CD14-positive monocyte (primary cell): ENCODE results near the gene USP1. TPM values are rescaled to one million over a fixed set of nuclear protein-coding genes. Genes with fewer than 3 reads are reported as not detected.

Experiments
- DNase-seq, 3 donors: peaks; one replicate each; pipeline ENCODE4 v3.0.0-alpha.2; 2011 to 2022
- H2AFZ ChIP-seq: 2 replicates; pipeline ENCODE4 v1.6.0; 2012; ENCODE audit warnings: mild to moderate bottlenecking, low read depth, low read length, inconsistent platforms; ENCODE audit not compliant: insufficient read depth, poor library complexity, severe bottlenecking
- H3K27ac ChIP-seq, 2 donors: 1 replicate in 1 of 2; 2 replicates in 1 of 2; pipeline ENCODE4 v1.5.1; 2012 to 2013; ENCODE audit warnings: low read length in 2 of 2, control low read depth in 1 of 2, inconsistent platforms in 1 of 2, low read depth in 1 of 2, mild to moderate bottlenecking in 1 of 2
- H3K27me3 ChIP-seq, 2 donors: one replicate each; pipeline versions ENCODE4 v1.6.0 to v1.6.1; 2011 to 2013; ENCODE audit warnings: low read length in 2 of 2; ENCODE audit not compliant: control insufficient read depth in 2 of 2, insufficient read depth in 2 of 2
- H3K36me3 ChIP-seq, 2 donors: replicated peaks in 1 of 2; 1 replicate in 1 of 2; 2 replicates in 1 of 2; pipeline versions ENCODE4 v1.5.1 to v1.6.1; 2012 to 2013; ENCODE audit warnings: low read length in 2 of 2, control low read depth in 1 of 2, inconsistent platforms in 1 of 2, mild to moderate bottlenecking in 1 of 2; ENCODE audit not compliant: insufficient read depth in 2 of 2, control insufficient read depth in 1 of 2
- H3K4me1 ChIP-seq, 2 donors: 1 replicate in 1 of 2; 2 replicates in 1 of 2; pipeline versions ENCODE4 v1.5.1 to v1.6.1; 2012 to 2013; ENCODE audit warnings: low read length in 2 of 2, control low read depth in 1 of 2, inconsistent platforms in 1 of 2, mild to moderate bottlenecking in 1 of 2, moderate library complexity in 1 of 2; ENCODE audit not compliant: insufficient read depth in 2 of 2, control insufficient read depth in 1 of 2
- H3K4me2 ChIP-seq: replicated peaks from 2 replicates; pipeline ENCODE3; 2012; ENCODE audit warnings: low read length, moderate library complexity, mild to moderate bottlenecking; ENCODE audit not compliant: poor library complexity, severe bottlenecking; ENCODE audit errors: extremely low read depth
- H3K4me3 ChIP-seq, 3 experiments: fragments of 200-600 bp in 1 of 3; sonication (generic) in 1 of 3; replicated peaks in 1 of 3; 1 replicate in 2 of 3; 2 replicates in 1 of 3; pipeline ENCODE4 v1.5.1; 2011 to 2013; ENCODE audit warnings: low read length in 3 of 3, mild to moderate bottlenecking in 3 of 3, control low read depth in 2 of 3, low read depth in 2 of 3, inconsistent platforms in 1 of 3, moderate library complexity in 1 of 3
- H3K79me2 ChIP-seq: 2 replicates; pipeline ENCODE4 v1.6.0; 2012; ENCODE audit warnings: mild to moderate bottlenecking, control low read depth, inconsistent platforms, low read length, moderate library complexity; ENCODE audit not compliant: insufficient read depth
- H3K9ac ChIP-seq: 2 replicates; pipeline ENCODE4 v1.6.0; 2017; ENCODE audit warnings: low read length, mild to moderate bottlenecking; ENCODE audit not compliant: insufficient read depth, poor library complexity, severe bottlenecking
- H3K9me3 ChIP-seq, 2 donors: replicated peaks in 1 of 2; 1 replicate in 1 of 2; 2 replicates in 1 of 2; pipeline versions ENCODE4 v1.5.1 to v1.6.1; 2012 to 2013; ENCODE audit warnings: low read length in 2 of 2, control low read depth in 1 of 2; ENCODE audit not compliant: control insufficient read depth in 1 of 2, insufficient read depth in 1 of 2
- H4K20me1 ChIP-seq: 2 replicates; pipeline ENCODE4 v1.6.0; 2012; ENCODE audit warnings: mild to moderate bottlenecking, low read length, control low read depth, moderate library complexity; ENCODE audit not compliant: insufficient read depth
- H3K27ac Mint-ChIP-seq, 7 donors: one replicate each; pipeline ENCODE4 v1.8.0; 2020; ENCODE audit warnings: mild to moderate bottlenecking in 7 of 7, mixed read lengths in 7 of 7, moderate library complexity in 6 of 7, inconsistent platforms in 2 of 7
- H3K27me3 Mint-ChIP-seq, 3 donors: one replicate each; pipeline ENCODE4 v1.8.0; 2021 to 2022; ENCODE audit warnings: low read depth in 3 of 3, mild to moderate bottlenecking in 3 of 3, mixed read lengths in 3 of 3, moderate library complexity in 3 of 3, inconsistent platforms in 1 of 3
- H3K36me3 Mint-ChIP-seq, 2 donors: one replicate each; pipeline ENCODE4 v1.8.0; 2020; ENCODE audit warnings: mixed read lengths in 2 of 2, inconsistent platforms in 1 of 2, mild to moderate bottlenecking in 1 of 2
- H3K4me1 Mint-ChIP-seq: one replicate; pipeline ENCODE4 v1.8.0; 2020; ENCODE audit warnings: mild to moderate bottlenecking, mixed read lengths
- H3K4me3 Mint-ChIP-seq, 2 donors: one replicate each; pipeline ENCODE4 v1.8.0; 2020; ENCODE audit warnings: mild to moderate bottlenecking in 2 of 2, mixed read lengths in 2 of 2, moderate library complexity in 1 of 2
- H3K9me3 Mint-ChIP-seq, 7 donors: one replicate each; pipeline ENCODE4 v1.8.0; 2020 to 2022; ENCODE audit warnings: mixed read lengths in 7 of 7, mild to moderate bottlenecking in 6 of 7, moderate library complexity in 6 of 7, inconsistent platforms in 2 of 7
- CTCF ChIP-seq: fragments of 200-600 bp; IDR thresholded peaks from one replicate; pipeline ENCODE4 v1.8.0; 2022; ENCODE audit warnings: antibody characterized with exemption, mild to moderate bottlenecking
- WGBS: methylation state at CpG from one replicate; pipeline ENCODE4 v1.1.5; 2013; ENCODE audit warnings: missing lambda C conversion rate; ENCODE audit not compliant: insufficient coverage; 5-methylcytosine and 5-hydroxymethylcytosine counted together
- intact Hi-C, 2 donors: fragments of 100-400 bp; cut with micrococcal nuclease; formaldehyde crosslinking; loops; one replicate each; pipeline versions ENCODE4 v1.15.0 to v1.15.1; 2023
- polyA plus RNA-seq, 3 donors: library from polyadenylated mRNA; depleted of rRNA in 1 of 3; unstranded in 2 of 3; stranded (reverse) in 1 of 3; fragments of 300-500 nt in 2 of 3; fragments of >200 nt in 1 of 3; fragmentation: Illumina TruSeq in 2 of 3; gene quantifications; 1 replicate in 2 of 3; 2 replicates in 1 of 3; pipeline ENCODE4 v1.2.3, GENCODE V29; 2012 to 2021

The USP1 gene
- polyA plus RNA-seq, 3 donors = 5.3 to 24.0 (median 13.6) TPM

GRCh38 chr1:62448221-62448933 lies 11.5 kb downstream of the USP1 start:
- TF ChIP-seq CTCF = no peak
- Histone ChIP-seq H3K27me3 (no peaks in the 10 kb centered on the region), H4K20me1 (no peaks in the 10 kb centered on the region), H3K79me2 (peaks cover 46% of the 10 kb centered on the region), H3K4me3 (no peak overlapping the region), H3K9me3 (no peaks in the 10 kb centered on the region), H3K4me1 (no peaks in the 10 kb centered on the region), H3K36me3 (peaks cover 76 to 96% of the 10 kb centered on the region in 2 donors), H2AFZ (no peak overlapping the region), H3K27ac (no peak overlapping the region), H3K4me2 (no peak overlapping the region), H3K9ac (no peak overlapping the region)
- H3K4me1 Mint-ChIP-seq = peaks cover 3% of the 10 kb centered on the region
- 67% methylated on average over 1 of the region's 3 CpGs for WGBS
- no peak for DNase-seq
- intact Hi-C loops = no loop called here
- H3K27ac Mint-ChIP-seq = peak overlapping the region in 1 of 7 donors; percentile 15
- no peak overlapping the region for H3K4me3 Mint-ChIP-seq
- no peaks in the 10 kb centered on the region for H3K27me3 Mint-ChIP-seq
- peaks cover 0 to 4% (median 0%) of the 10 kb centered on the region in 7 donors for H3K9me3 Mint-ChIP-seq
- peaks cover 56 to 86% of the 10 kb centered on the region in 2 donors for H3K36me3 Mint-ChIP-seq

GRCh38 chr1:62450301-62450700 lies 13.5 kb downstream of the USP1 start:
- H2AFZ ChIP-seq = no peak overlapping the region
- no peak overlapping the region for H3K4me3 ChIP-seq
- no peak overlapping the region for H3K4me2 ChIP-seq
- no peak overlapping the region for H3K4me3 Mint-ChIP-seq
- no peak for DNase-seq
- intact Hi-C loops = no loop called here
- H4K20me1 ChIP-seq = no peaks in the 10 kb centered on the region
- H3K27ac Mint-ChIP-seq = peak overlapping the region in 1 of 7 donors; percentile 10
- WGBS = 100% methylated on average over 1 of the region's 2 CpGs
- no peak overlapping the region for H3K9ac ChIP-seq
- H3K36me3 Mint-ChIP-seq = peaks cover 55 to 81% of the 10 kb centered on the region in 2 donors
- no peaks in the 10 kb centered on the region for H3K27me3 ChIP-seq
- peaks cover 0 to 4% (median 0%) of the 10 kb centered on the region in 7 donors for H3K9me3 Mint-ChIP-seq
- H3K4me1 ChIP-seq = no peaks in the 10 kb centered on the region
- no peak for TF ChIP-seq CTCF
- H3K79me2 ChIP-seq = peaks cover 28% of the 10 kb centered on the region
- H3K27me3 Mint-ChIP-seq = no peaks in the 10 kb centered on the region
- H3K4me1 Mint-ChIP-seq = no peaks in the 10 kb centered on the region
- peak overlapping the region in 1 of 2 donors; percentile 4 for H3K27ac ChIP-seq
- H3K36me3 ChIP-seq = peaks cover 74 to 98% of the 10 kb centered on the region in 2 donors
- no peaks in the 10 kb centered on the region for H3K9me3 ChIP-seq
